PC-9 (cell line): ENCODE measurements around the gene MED13L. TPM values are rescaled to one million over a fixed set of nuclear protein-coding genes. Genes with fewer than 3 reads are reported as not detected.
A peak's percentile ranks its signal among the peaks of the same experiment; 100 is the strongest.

Source experiments
- BruUV-seq: library from RNA; stranded (reverse); fragments of 400-500 nt; replicated peaks from 2 replicates; lab custom pipeline; 2021; lab: Mats Ljungman, UMichigan
- CTCF ChIA-PET: fragments of 300-600 bp; sonication (Branson Sonifier 250); formaldehyde crosslinking; loops from one replicate; lab custom pipeline; 2022; ENCODE audit warnings: antibody characterized with exemption; lab: Charles Lee
- POLR2A ChIA-PET: fragments of 300-600 bp; sonication (Branson Sonifier 250); formaldehyde crosslinking; loops from one replicate; lab custom pipeline; 2022; ENCODE audit warnings: antibody characterized with exemption; ENCODE audit not compliant: unreplicated experiment; lab: Charles Lee
- DNase-seq, 2 experiments: peaks; one replicate each; pipeline versions ENCODE4 v3.0.0 to v3.0.0-alpha.2; 2015 to 2022; ENCODE audit warnings: mixed read lengths in 1 of 2
- H2AFZ ChIP-seq: fragments of 200-600 bp; sonication (generic); 2 replicates; pipeline ENCODE4 v1.8.1; 2017; ENCODE audit warnings: antibody characterized with exemption
- H3F3A ChIP-seq: fragments of 200-600 bp; sonication (generic); 2 replicates; pipeline ENCODE4 v1.8.1; 2017; ENCODE audit warnings: antibody characterized with exemption, mild to moderate bottlenecking, low read depth; ENCODE audit not compliant: insufficient read depth
- H3K27ac ChIP-seq: fragments of 200-600 bp; sonication (generic); 2 replicates; pipeline ENCODE4 v1.6.1; 2016; ENCODE audit warnings: mixed run types
- H3K27me3 ChIP-seq: fragments of 200-600 bp; sonication (generic); 2 replicates; pipeline ENCODE4 v1.6.1; 2016; ENCODE audit warnings: low read depth, mixed run types; ENCODE audit not compliant: insufficient read depth
- H3K36me3 ChIP-seq: fragments of 200-600 bp; sonication (generic); 2 replicates; pipeline ENCODE4 v1.6.1; 2016; ENCODE audit warnings: low read depth, mixed run types
- H3K4me1 ChIP-seq: fragments of 200-600 bp; sonication (generic); replicated peaks from 2 replicates; pipeline ENCODE4 v1.6.1; 2016; ENCODE audit warnings: mixed run types; ENCODE audit not compliant: insufficient read depth
- H3K4me2 ChIP-seq: fragments of 200-600 bp; sonication (generic); 2 replicates; pipeline ENCODE4 v1.6.1; 2017; ENCODE audit warnings: mixed run types
- H3K4me3 ChIP-seq: fragments of 200-600 bp; sonication (generic); 2 replicates; pipeline ENCODE4 v1.6.1; 2016; ENCODE audit warnings: mixed run types
- H3K79me2 ChIP-seq: fragments of 200-600 bp; sonication (generic); 2 replicates; pipeline ENCODE4 v1.6.1; 2017; ENCODE audit warnings: low read depth, mixed run types
- H3K9me2 ChIP-seq: fragments of 200-600 bp; sonication (generic); 2 replicates; pipeline ENCODE4 v1.8.1; 2017; ENCODE audit warnings: mild to moderate bottlenecking; ENCODE audit not compliant: insufficient read depth
- H3K9me3 ChIP-seq: fragments of 200-600 bp; sonication (generic); 2 replicates; pipeline ENCODE4 v1.8.1; 2016; ENCODE audit warnings: low read depth; ENCODE audit not compliant: insufficient read depth
- H4K20me1 ChIP-seq: fragments of 200-600 bp; sonication (generic); 2 replicates; pipeline ENCODE4 v1.8.1; 2017; ENCODE audit not compliant: insufficient read depth
- CTCF ChIP-seq: fragments of 200-600 bp; sonication (generic); conservative IDR thresholded peaks from 2 replicates; pipeline ENCODE4 v1.6.1; 2017; ENCODE audit warnings: mixed run types, antibody characterized with exemption, mild to moderate bottlenecking, moderate library complexity
- EZH2 ChIP-seq: fragments of 200-600 bp; sonication (generic); IDR thresholded peaks from 2 replicates; pipeline ENCODE4 v1.8.0; 2017; ENCODE audit warnings: antibody characterized with exemption, low read depth
- intact Hi-C: fragments of 100-400 bp; cut with micrococcal nuclease; formaldehyde crosslinking; loops from one replicate; pipeline ENCODE4 v1.10.0; 2022; ENCODE audit not compliant: unreplicated experiment
- total RNA-seq: library from RNA; stranded (reverse); gene quantifications from 2 replicates; pipeline ENCODE4 v1.2.3, GENCODE V29; 2021

Gene MED13L
- total RNA-seq, 1 experiment from 2014 or later = 89.5 TPM

- Histone ChIP-seq H4K20me1 (peaks cover 21% of the 10 kb centered on the region; the same call in 1 of the 2 replicates), H3K4me1 (peaks cover 39% of the 10 kb centered on the region), H3K79me2 (peaks cover 98% of the 10 kb centered on the region), H3K9me2 (no peaks in the 10 kb centered on the region; the same call in 1 of the 2 replicates), H2AFZ (no peak overlapping the region), H3K36me3 (no peaks in the 10 kb centered on the region), H3F3A (peaks cover 19% of the 10 kb centered on the region), H3K9me3 (no peaks in the 10 kb centered on the region), H3K27me3 (no peaks in the 10 kb centered on the region), H3K4me3 (no peak overlapping the region), H3K4me2 (no peak overlapping the region), H3K27ac (peak overlapping the region; percentile 78; the same call in 1 of the 2 replicates)
- ChIA-PET CTCF (no interaction called here), POLR2A (no interaction called here)
- no TSS peak for BruUV-seq
- no peak for TF ChIP-seq EZH2
- no peak for TF ChIP-seq CTCF
- intact Hi-C loops = no loop called here
- no peak for DNase-seq
These were observed 118.3 kb downstream of the MED13L start for GRCh38 chr12:116159175-116159574.

- Histone ChIP-seq H3K4me3 (no peak overlapping the region), H3K9me3 (no peaks in the 10 kb centered on the region), H3K27me3 (no peaks in the 10 kb centered on the region), H3K79me2 (peaks cover 99% of the 10 kb centered on the region), H4K20me1 (peaks cover 27% of the 10 kb centered on the region), H3K27ac (no peak overlapping the region), H3K9me2 (no peaks in the 10 kb centered on the region; the same call in 1 of the 2 replicates), H3K36me3 (no peaks in the 10 kb centered on the region), H3K4me2 (no peak overlapping the region), H3K4me1 (peaks cover 32% of the 10 kb centered on the region), H2AFZ (no peak overlapping the region), H3F3A (peaks cover 22% of the 10 kb centered on the region)
- no peak for DNase-seq
- intact Hi-C loops = no loop called here
- ChIA-PET POLR2A (no interaction called here), CTCF (no interaction called here)
- TF ChIP-seq CTCF (no peak), EZH2 (no peak)
- BruUV-seq = no TSS peak
These were observed 119.6 kb downstream of the MED13L start for GRCh38 chr12:116157845-116158267.

GRCh38 chr12:116156614-116157013, 120.9 kb downstream of the MED13L start:
- H3K9me3 ChIP-seq = no peaks in the 10 kb centered on the region
- ChIA-PET POLR2A (interaction anchor here (0.6 to 0.7 kb wide), 2 partner anchors 278 to 774 kb away, joined by 3 to 5 read pairs; no protein-coding TSS in a partner anchor), CTCF (no interaction called here)
- H4K20me1 ChIP-seq = peaks cover 36% of the 10 kb centered on the region
- H3K4me1 ChIP-seq = peaks cover 28% of the 10 kb centered on the region
- H3K27me3 ChIP-seq = no peaks in the 10 kb centered on the region
- BruUV-seq = no TSS peak
- peaks cover 97% of the 10 kb centered on the region for H3K79me2 ChIP-seq
- intact Hi-C loops = no loop called here
- H3K27ac ChIP-seq = no peak overlapping the region
- no peaks in the 10 kb centered on the region for H3K9me2 ChIP-seq
- TF ChIP-seq EZH2 (no peak), CTCF (no peak)
- H3F3A ChIP-seq = peaks cover 22% of the 10 kb centered on the region
- no peak overlapping the region for H2AFZ ChIP-seq
- DNase-seq = no peak
- H3K4me2 ChIP-seq = no peak overlapping the region
- H3K4me3 ChIP-seq = no peak overlapping the region
- no peaks in the 10 kb centered on the region for H3K36me3 ChIP-seq
